Measurements from ENCODE around the gene MTM1. TPM values are rescaled to one million over a fixed set of nuclear protein-coding genes. Genes with fewer than 3 reads are reported as not detected.

Gene MTM1
- total RNA-seq, 1 donor from 2014 or later, result 11.0 TPM

GRCh38 chrX:150544222-150544787 lies 24.1 kb upstream of the MTM1 start:
- FAIRE-seq (no peak), DNase-seq (ENCODE audit: low read depth) (no peak)
- Histone ChIP-seq H3K4me1 (ENCODE audit: insufficient read depth, low read length) (peaks cover 18% of the 10 kb centered on the region), H3K36me3 (ENCODE audit: insufficient read depth, low read length) (no peaks in the 10 kb centered on the region), H3K27ac (ENCODE audit: low read depth, low read length) (no peak overlapping the region), H3K4me3 (ENCODE audit: insufficient read depth, low read depth, low read length) (no peak overlapping the region), H4K20me1 (ENCODE audit: insufficient read depth, low read length) (no peaks in the 10 kb centered on the region), H2AFZ (ENCODE audit: low read depth, low read length) (no peak overlapping the region), H3K4me2 (ENCODE audit: low read length) (no peak overlapping the region), H3K27me3 (ENCODE audit: insufficient read depth, low read length) (no peaks in the 10 kb centered on the region), H3K9me3 (ENCODE audit: insufficient read depth, low read depth, low read length) (no peaks in the 10 kb centered on the region), H3K79me2 (ENCODE audit: insufficient read depth, low read length) (no peaks in the 10 kb centered on the region), H3K9ac (ENCODE audit: low read length) (no peak overlapping the region)
- Mint-ChIP-seq H3K4me3 (ENCODE audit: unreplicated experiment) (no peak overlapping the region), H3K27me3 (ENCODE audit: low read depth, unreplicated experiment) (peaks cover 3% of the 10 kb centered on the region), H3K36me3 (ENCODE audit: low read depth, unreplicated experiment) (peaks cover 2% of the 10 kb centered on the region), H3K9me3 (ENCODE audit: unreplicated experiment) (no peaks in the 10 kb centered on the region), H3K27ac (ENCODE audit: unreplicated experiment) (no peak overlapping the region), H3K4me1 (ENCODE audit: low read depth, unreplicated experiment) (no peaks in the 10 kb centered on the region)
- no peak for TF ChIP-seq CTCF (IDR thresholded peaks at IDR 0.05; ENCODE audit: insufficient read depth, low read depth, low read length)
- TF ChIP-seq EZH2 (IDR thresholded peaks at IDR 0.05; ENCODE audit: insufficient read depth, low read length), result no peak

GRCh38 chrX:150544835-150545770 lies 23.3 kb upstream of the MTM1 start:
- no peak overlapping the region for H3K27ac ChIP-seq (ENCODE audit: low read depth, low read length)
- no peak overlapping the region for H3K4me3 ChIP-seq (ENCODE audit: insufficient read depth, low read depth, low read length)
- Mint-ChIP-seq H3K36me3 (ENCODE audit: low read depth, unreplicated experiment) (peaks cover 2% of the 10 kb centered on the region), H3K9me3 (ENCODE audit: unreplicated experiment) (no peaks in the 10 kb centered on the region), H3K27ac (ENCODE audit: unreplicated experiment) (no peak overlapping the region), H3K27me3 (ENCODE audit: low read depth, unreplicated experiment) (peaks cover 3% of the 10 kb centered on the region), H3K4me3 (ENCODE audit: unreplicated experiment) (no peak overlapping the region), H3K4me1 (ENCODE audit: low read depth, unreplicated experiment) (no peaks in the 10 kb centered on the region)
- DNase-seq (ENCODE audit: low read depth) (no peak), FAIRE-seq (peak; percentile 43)
- TF ChIP-seq CTCF (IDR thresholded peaks at IDR 0.05; ENCODE audit: insufficient read depth, low read depth, low read length) (no peak), EZH2 (IDR thresholded peaks at IDR 0.05; ENCODE audit: insufficient read depth, low read length) (no peak)
- H4K20me1 ChIP-seq (ENCODE audit: insufficient read depth, low read length), result no peaks in the 10 kb centered on the region
- no peaks in the 10 kb centered on the region for H3K9me3 ChIP-seq (ENCODE audit: insufficient read depth, low read depth, low read length)
- no peaks in the 10 kb centered on the region for H3K79me2 ChIP-seq (ENCODE audit: insufficient read depth, low read length)
- H3K27me3 ChIP-seq (ENCODE audit: insufficient read depth, low read length), result no peaks in the 10 kb centered on the region
- no peaks in the 10 kb centered on the region for H3K36me3 ChIP-seq (ENCODE audit: insufficient read depth, low read length)
- H3K4me1 ChIP-seq (ENCODE audit: insufficient read depth, low read length), result peaks cover 18% of the 10 kb centered on the region
- no peak overlapping the region for H2AFZ ChIP-seq (ENCODE audit: low read depth, low read length)
- no peak overlapping the region for H3K9ac ChIP-seq (ENCODE audit: low read length)
- H3K4me2 ChIP-seq (ENCODE audit: low read length), result no peak overlapping the region
